ENCODE data around the gene ENC1. TPM values are rescaled to one million over a fixed set of nuclear protein-coding genes. Genes with fewer than 3 reads are reported as not detected.

Gene ENC1
- total RNA-seq, 4 donors from 2014 or later, result 14.9 to 26.9 (median 22.0) TPM

GRCh38 chr5:74632947-74633356 is 7.6 kb downstream of the ENC1 start:
- DNase-seq, result no peak
- in situ Hi-C loops (cut with MboI; ENCODE audit: low pct_ligation_motif_present in 1 of 4, low pct_unique_long_range_greater_than_20kb in 1 of 4, low sequenced_read_pairs in 3 of 4), result loop anchor here in 3 of 4 donors (25.0 kb wide), 4 partner anchors 221 to 596 kb away; no protein-coding TSS in a partner anchor
- peaks cover 0 to 43% (median 24%) of the 10 kb centered on the region in 4 donors for H3K4me1 ChIP-seq
- no peaks in the 10 kb centered on the region for H3K9me3 ChIP-seq
- intact Hi-C loops (cut with DNase I; ENCODE audit: low total_unique reads), result no loop called here
- TF ChIP-seq POLR2AphosphoS5 (IDR thresholded peaks at IDR 0.05), result no peak
- TF ChIP-seq CTCF (IDR thresholded peaks at IDR 0.05), result no peak
- no peak for TF ChIP-seq POLR2A (IDR thresholded peaks at IDR 0.05)
- TF ChIP-seq EP300 (IDR thresholded peaks at IDR 0.05; ENCODE audit: low read depth), result no peak
- peak overlapping the region in 2 of 4 donors; percentile 19 to 42 for H3K27ac ChIP-seq
- no peaks in the 10 kb centered on the region for H3K36me3 ChIP-seq
- no peak overlapping the region for H3K4me3 ChIP-seq
- 87% methylated on average over 4 of the region's 4 CpGs; no CpG with 5 or more reads in 1 of the 2 donors for WGBS, 2 donors (ENCODE audit: low coverage in 1 of 2)
- H3K27me3 ChIP-seq, result no peaks in the 10 kb centered on the region

GRCh38 chr5:74631081-74631953 is 9.2 kb downstream of the ENC1 start:
- no peaks in the 10 kb centered on the region for H3K9me3 ChIP-seq
- no peaks in the 10 kb centered on the region for H3K27me3 ChIP-seq
- H3K36me3 ChIP-seq, result no peaks in the 10 kb centered on the region
- peaks cover 0 to 28% (median 20%) of the 10 kb centered on the region in 4 donors for H3K4me1 ChIP-seq
- WGBS, 2 donors (ENCODE audit: low coverage in 1 of 2), result 55 to 64% methylated on average over 8 to 11 of the region's 11 CpGs
- intact Hi-C loops (cut with DNase I; ENCODE audit: low total_unique reads), result no loop called here
- in situ Hi-C loops (cut with MboI; ENCODE audit: low pct_ligation_motif_present in 1 of 4, low pct_unique_long_range_greater_than_20kb in 1 of 4, low sequenced_read_pairs in 3 of 4), result loop anchor here in 3 of 4 donors (25.0 kb wide), 4 partner anchors 219 to 594 kb away; no protein-coding TSS in a partner anchor
- no peak for TF ChIP-seq CTCF (IDR thresholded peaks at IDR 0.05)
- no peak for TF ChIP-seq POLR2A (IDR thresholded peaks at IDR 0.05)
- no peak for TF ChIP-seq EP300 (IDR thresholded peaks at IDR 0.05; ENCODE audit: low read depth)
- no peak for TF ChIP-seq POLR2AphosphoS5 (IDR thresholded peaks at IDR 0.05)
- no peak for DNase-seq
- H3K4me3 ChIP-seq, result no peak overlapping the region
- H3K27ac ChIP-seq, result peak overlapping the region; percentile 14 to 42 (median 24)

- no peaks in the 10 kb centered on the region for H3K36me3 ChIP-seq
- no peaks in the 10 kb centered on the region for H3K27me3 ChIP-seq
- no peak for TF ChIP-seq CTCF (IDR thresholded peaks at IDR 0.05)
- TF ChIP-seq EP300 (IDR thresholded peaks at IDR 0.05; ENCODE audit: low read depth), result no peak
- intact Hi-C loops (cut with DNase I; ENCODE audit: low total_unique reads), result no loop called here
- H3K4me1 ChIP-seq, result peaks cover 0 to 28% (median 20%) of the 10 kb centered on the region in 4 donors
- no peak overlapping the region for H3K27ac ChIP-seq
- no peak for DNase-seq
- in situ Hi-C loops (cut with MboI; ENCODE audit: low pct_ligation_motif_present in 1 of 4, low pct_unique_long_range_greater_than_20kb in 1 of 4, low sequenced_read_pairs in 3 of 4), result loop anchor here in 3 of 4 donors (25.0 kb wide), 4 partner anchors 218 to 593 kb away; no protein-coding TSS in a partner anchor
- WGBS, 2 donors (ENCODE audit: low coverage in 1 of 2), result 78 to 82% methylated on average over 6 to 7 of the region's 7 CpGs
- no peaks in the 10 kb centered on the region for H3K9me3 ChIP-seq
- no peak overlapping the region for H3K4me3 ChIP-seq
Observed at GRCh38 chr5:74630453-74631066, 10.0 kb downstream of the ENC1 start.

- H3K27me3 ChIP-seq, result no peaks in the 10 kb centered on the region
- H3K36me3 ChIP-seq, result no peaks in the 10 kb centered on the region
- DNase-seq, result no peak
- intact Hi-C loops (cut with DNase I; ENCODE audit: low total_unique reads), result loop anchor here (10.0 kb wide), 1 partner anchor 65 kb away; no protein-coding TSS in a partner anchor
- H3K9me3 ChIP-seq, result no peaks in the 10 kb centered on the region
- TF ChIP-seq CTCF (IDR thresholded peaks at IDR 0.05), result no peak
- no peak for TF ChIP-seq POLR2A (IDR thresholded peaks at IDR 0.05)
- no peak for TF ChIP-seq EP300 (IDR thresholded peaks at IDR 0.05; ENCODE audit: low read depth)
- no peak for TF ChIP-seq POLR2AphosphoS5 (IDR thresholded peaks at IDR 0.05)
- 76 to 77% methylated on average over 2 to 4 of the region's 4 CpGs for WGBS, 2 donors (ENCODE audit: low coverage in 1 of 2)
- H3K4me1 ChIP-seq, result peaks cover 0 to 28% (median 20%) of the 10 kb centered on the region in 4 donors
- H3K4me3 ChIP-seq, result no peak overlapping the region
- in situ Hi-C loops (cut with MboI; ENCODE audit: low pct_ligation_motif_present in 1 of 4, low pct_unique_long_range_greater_than_20kb in 1 of 4, low sequenced_read_pairs in 3 of 4), result loop anchor here in 3 of 4 donors (25.0 kb wide), 4 partner anchors 217 to 592 kb away; no protein-coding TSS in a partner anchor
- H3K27ac ChIP-seq, result no peak overlapping the region
Observed at GRCh38 chr5:74629326-74629725, 11.2 kb downstream of the ENC1 start.
